Thyroid gland (tissue), 4 donors: ENCODE data around the gene FGD3.

Experiments used
- POLR2A ChIP-seq, 2 donors: fragments of 450-650 bp; IDR thresholded peaks; one replicate each; pipeline ENCODE4 v1.6.1; 2017; ENCODE audit warnings: antibody characterized with exemption in 2 of 2, mild to moderate bottlenecking in 2 of 2, moderate library complexity in 1 of 2
- TF ChIP-seq, protein P1 (sequence below), 6 experiments: fragments of 200-600 bp in 3 of 6; fragments of 450-650 bp in 3 of 6; sonication (generic) in 3 of 6; IDR thresholded peaks; one replicate each; pipeline ENCODE4 v1.5.1; 2016 to 2019; ENCODE audit warnings: antibody characterized with exemption in 6 of 6, mild to moderate bottlenecking in 2 of 6, inconsistent platforms in 1 of 6, moderate library complexity in 1 of 6

DNA sequence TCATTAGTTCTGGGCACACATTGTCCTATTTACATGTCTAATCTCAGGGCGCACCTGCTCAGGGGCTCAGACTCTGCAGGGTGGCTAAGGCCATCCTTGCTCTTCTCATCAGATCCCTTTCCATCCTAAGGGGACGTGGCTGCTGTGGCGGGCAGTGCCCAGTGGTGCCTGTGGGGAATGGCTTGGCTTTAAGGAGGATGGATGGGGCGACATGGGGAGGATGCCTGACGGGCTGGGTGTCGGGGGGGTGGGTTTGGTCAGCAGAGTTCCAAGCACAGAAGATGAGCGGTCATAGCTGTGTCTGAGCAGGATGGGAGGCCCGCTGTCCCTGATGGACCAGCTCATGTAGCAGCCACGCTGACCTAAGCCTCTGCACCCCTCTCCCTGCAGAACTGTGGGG, 70.3 kb downstream of the FGD3 start:
- TF ChIP-seq POLR2A (IDR thresholded peaks at IDR 0.05), result no peak
- TF ChIP-seq, protein P1, sequence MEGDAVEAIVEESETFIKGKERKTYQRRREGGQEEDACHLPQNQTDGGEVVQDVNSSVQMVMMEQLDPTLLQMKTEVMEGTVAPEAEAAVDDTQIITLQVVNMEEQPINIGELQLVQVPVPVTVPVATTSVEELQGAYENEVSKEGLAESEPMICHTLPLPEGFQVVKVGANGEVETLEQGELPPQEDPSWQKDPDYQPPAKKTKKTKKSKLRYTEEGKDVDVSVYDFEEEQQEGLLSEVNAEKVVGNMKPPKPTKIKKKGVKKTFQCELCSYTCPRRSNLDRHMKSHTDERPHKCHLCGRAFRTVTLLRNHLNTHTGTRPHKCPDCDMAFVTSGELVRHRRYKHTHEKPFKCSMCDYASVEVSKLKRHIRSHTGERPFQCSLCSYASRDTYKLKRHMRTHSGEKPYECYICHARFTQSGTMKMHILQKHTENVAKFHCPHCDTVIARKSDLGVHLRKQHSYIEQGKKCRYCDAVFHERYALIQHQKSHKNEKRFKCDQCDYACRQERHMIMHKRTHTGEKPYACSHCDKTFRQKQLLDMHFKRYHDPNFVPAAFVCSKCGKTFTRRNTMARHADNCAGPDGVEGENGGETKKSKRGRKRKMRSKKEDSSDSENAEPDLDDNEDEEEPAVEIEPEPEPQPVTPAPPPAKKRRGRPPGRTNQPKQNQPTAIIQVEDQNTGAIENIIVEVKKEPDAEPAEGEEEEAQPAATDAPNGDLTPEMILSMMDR (IDR thresholded peaks at IDR 0.05), result no peak
